ENCODE results near the gene SLC49A4. TPM values are rescaled to one million over a fixed set of nuclear protein-coding genes. Genes with fewer than 3 reads are reported as not detected.

SLC49A4 gene
- total RNA-seq, 1 donor from 2014 or later = 18.0 TPM

DNA sequence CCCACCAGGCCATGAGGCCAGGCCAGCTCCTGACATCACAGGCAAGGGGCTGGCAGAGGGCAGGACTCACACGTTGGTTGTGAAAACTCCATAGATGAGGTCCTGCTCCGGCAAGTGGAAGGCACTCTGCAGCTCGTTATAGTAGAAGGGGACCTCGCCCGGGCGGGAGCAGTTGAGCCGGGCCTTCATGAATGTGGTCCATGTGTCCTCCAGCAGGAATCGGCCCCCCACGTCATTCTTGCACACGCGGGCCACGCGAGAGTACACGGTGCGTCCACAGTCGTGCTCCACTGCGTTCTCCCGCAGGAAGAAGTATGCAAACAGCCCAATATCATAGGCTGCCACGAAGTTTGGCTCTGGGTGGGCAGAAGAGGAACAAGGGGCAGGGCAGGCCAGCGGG is 131.5 kb downstream of the SLC49A4 start:
- Histone ChIP-seq H3K79me2 (ENCODE audit: insufficient read depth, low read length) (no peaks in the 10 kb centered on the region), H3K9me3 (ENCODE audit: insufficient read depth, low read depth, low read length) (no peaks in the 10 kb centered on the region), H4K20me1 (ENCODE audit: insufficient read depth, low read length) (no peaks in the 10 kb centered on the region), H3K4me2 (ENCODE audit: low read length) (no peak overlapping the region), H3K4me1 (ENCODE audit: insufficient read depth, low read length) (no peaks in the 10 kb centered on the region), H3K27me3 (ENCODE audit: insufficient read depth, low read length) (peaks cover 31% of the 10 kb centered on the region), H2AFZ (ENCODE audit: low read depth, low read length) (no peak overlapping the region), H3K36me3 (ENCODE audit: insufficient read depth, low read length) (no peaks in the 10 kb centered on the region), H3K9ac (ENCODE audit: low read length) (no peak overlapping the region), H3K27ac (ENCODE audit: low read depth, low read length) (no peak overlapping the region), H3K4me3 (ENCODE audit: insufficient read depth, low read depth, low read length) (no peak overlapping the region)
- H3K36me3 Mint-ChIP-seq (ENCODE audit: low read depth, unreplicated experiment) = no peaks in the 10 kb centered on the region
- peaks cover 29% of the 10 kb centered on the region for H3K27me3 Mint-ChIP-seq (ENCODE audit: low read depth, unreplicated experiment)
- TF ChIP-seq, protein P1, sequence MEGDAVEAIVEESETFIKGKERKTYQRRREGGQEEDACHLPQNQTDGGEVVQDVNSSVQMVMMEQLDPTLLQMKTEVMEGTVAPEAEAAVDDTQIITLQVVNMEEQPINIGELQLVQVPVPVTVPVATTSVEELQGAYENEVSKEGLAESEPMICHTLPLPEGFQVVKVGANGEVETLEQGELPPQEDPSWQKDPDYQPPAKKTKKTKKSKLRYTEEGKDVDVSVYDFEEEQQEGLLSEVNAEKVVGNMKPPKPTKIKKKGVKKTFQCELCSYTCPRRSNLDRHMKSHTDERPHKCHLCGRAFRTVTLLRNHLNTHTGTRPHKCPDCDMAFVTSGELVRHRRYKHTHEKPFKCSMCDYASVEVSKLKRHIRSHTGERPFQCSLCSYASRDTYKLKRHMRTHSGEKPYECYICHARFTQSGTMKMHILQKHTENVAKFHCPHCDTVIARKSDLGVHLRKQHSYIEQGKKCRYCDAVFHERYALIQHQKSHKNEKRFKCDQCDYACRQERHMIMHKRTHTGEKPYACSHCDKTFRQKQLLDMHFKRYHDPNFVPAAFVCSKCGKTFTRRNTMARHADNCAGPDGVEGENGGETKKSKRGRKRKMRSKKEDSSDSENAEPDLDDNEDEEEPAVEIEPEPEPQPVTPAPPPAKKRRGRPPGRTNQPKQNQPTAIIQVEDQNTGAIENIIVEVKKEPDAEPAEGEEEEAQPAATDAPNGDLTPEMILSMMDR (IDR thresholded peaks at IDR 0.05; ENCODE audit: insufficient read depth, low read depth, low read length) = no peak
- no peak for TF ChIP-seq EZH2 (IDR thresholded peaks at IDR 0.05; ENCODE audit: insufficient read depth, low read length)
- H3K27ac Mint-ChIP-seq (ENCODE audit: unreplicated experiment) = no peak overlapping the region
- FAIRE-seq (no peak), DNase-seq (ENCODE audit: low read depth) (no peak)
- H3K9me3 Mint-ChIP-seq (ENCODE audit: unreplicated experiment) = no peaks in the 10 kb centered on the region
- H3K4me1 Mint-ChIP-seq (ENCODE audit: low read depth, unreplicated experiment) = no peaks in the 10 kb centered on the region
- H3K4me3 Mint-ChIP-seq (ENCODE audit: unreplicated experiment) = no peak overlapping the region

DNA sequence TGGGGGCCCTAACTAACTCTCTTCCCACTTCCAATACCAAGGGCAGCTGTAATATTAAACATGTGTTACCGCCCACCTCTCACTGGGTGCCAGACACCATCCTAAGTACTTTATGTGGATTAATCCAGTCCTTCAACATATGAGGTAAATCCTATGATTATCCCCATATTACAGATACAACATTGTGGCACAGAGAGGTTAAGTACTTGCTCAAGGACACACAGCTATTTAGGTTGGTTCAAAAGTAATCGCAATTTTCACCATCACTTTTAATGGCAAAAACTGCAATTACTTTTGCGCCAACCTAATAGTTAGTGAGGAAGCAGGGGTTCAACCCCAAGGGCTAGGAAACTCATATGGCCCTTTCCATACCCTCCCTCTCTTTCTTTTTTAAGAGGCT is 131.9 kb downstream of the SLC49A4 start:
- no peak overlapping the region for H3K4me2 ChIP-seq (ENCODE audit: low read length)
- DNase-seq (ENCODE audit: low read depth) = no peak
- no peak overlapping the region for H3K4me3 Mint-ChIP-seq (ENCODE audit: unreplicated experiment)
- H3K27me3 Mint-ChIP-seq (ENCODE audit: low read depth, unreplicated experiment) = peaks cover 28% of the 10 kb centered on the region
- H3K27ac Mint-ChIP-seq (ENCODE audit: unreplicated experiment) = no peak overlapping the region
- H3K36me3 ChIP-seq (ENCODE audit: insufficient read depth, low read length) = no peaks in the 10 kb centered on the region
- no peak overlapping the region for H2AFZ ChIP-seq (ENCODE audit: low read depth, low read length)
- FAIRE-seq = no peak
- no peak overlapping the region for H3K9ac ChIP-seq (ENCODE audit: low read length)
- no peaks in the 10 kb centered on the region for H3K9me3 ChIP-seq (ENCODE audit: insufficient read depth, low read depth, low read length)
- no peak overlapping the region for H3K27ac ChIP-seq (ENCODE audit: low read depth, low read length)
- H3K36me3 Mint-ChIP-seq (ENCODE audit: low read depth, unreplicated experiment) = no peaks in the 10 kb centered on the region
- H3K4me3 ChIP-seq (ENCODE audit: insufficient read depth, low read depth, low read length) = no peak overlapping the region
- no peaks in the 10 kb centered on the region for H3K9me3 Mint-ChIP-seq (ENCODE audit: unreplicated experiment)
- H3K79me2 ChIP-seq (ENCODE audit: insufficient read depth, low read length) = no peaks in the 10 kb centered on the region
- H4K20me1 ChIP-seq (ENCODE audit: insufficient read depth, low read length) = no peaks in the 10 kb centered on the region
- no peaks in the 10 kb centered on the region for H3K4me1 ChIP-seq (ENCODE audit: insufficient read depth, low read length)
- peaks cover 4% of the 10 kb centered on the region for H3K4me1 Mint-ChIP-seq (ENCODE audit: low read depth, unreplicated experiment)
- peaks cover 26% of the 10 kb centered on the region for H3K27me3 ChIP-seq (ENCODE audit: insufficient read depth, low read length)
- TF ChIP-seq, protein P1 (IDR thresholded peaks at IDR 0.05; ENCODE audit: insufficient read depth, low read depth, low read length) = no peak
- no peak for TF ChIP-seq EZH2 (IDR thresholded peaks at IDR 0.05; ENCODE audit: insufficient read depth, low read length)

DNA sequence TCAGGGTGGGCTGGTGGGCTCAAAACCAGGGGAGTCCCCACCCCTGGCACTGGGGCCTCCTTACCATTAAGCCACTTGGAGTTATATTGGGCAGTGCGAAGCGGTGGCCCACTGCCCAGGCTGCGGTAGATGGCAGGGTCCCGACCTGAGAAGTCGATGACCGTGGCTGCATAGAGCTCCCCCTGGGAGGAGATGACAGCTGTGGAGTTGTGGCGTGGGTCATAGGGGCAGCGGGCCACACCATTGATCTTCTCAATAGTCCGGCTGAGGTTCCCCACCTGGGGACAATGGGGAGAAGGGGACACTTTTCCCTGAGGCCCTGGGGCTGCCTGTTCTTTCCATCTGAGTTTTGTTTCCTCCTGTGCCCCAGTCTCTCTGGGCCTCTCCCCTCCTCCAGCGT is 132.9 kb downstream of the SLC49A4 start:
- H3K36me3 Mint-ChIP-seq (ENCODE audit: low read depth, unreplicated experiment) = no peaks in the 10 kb centered on the region
- no peak overlapping the region for H3K27ac Mint-ChIP-seq (ENCODE audit: unreplicated experiment)
- H3K4me1 Mint-ChIP-seq (ENCODE audit: low read depth, unreplicated experiment) = peaks cover 7% of the 10 kb centered on the region
- H3K9me3 ChIP-seq (ENCODE audit: insufficient read depth, low read depth, low read length) = no peaks in the 10 kb centered on the region
- no peak overlapping the region for H3K4me3 ChIP-seq (ENCODE audit: insufficient read depth, low read depth, low read length)
- H3K4me1 ChIP-seq (ENCODE audit: insufficient read depth, low read length) = no peaks in the 10 kb centered on the region
- no peaks in the 10 kb centered on the region for H3K9me3 Mint-ChIP-seq (ENCODE audit: unreplicated experiment)
- FAIRE-seq = no peak
- H3K4me2 ChIP-seq (ENCODE audit: low read length) = no peak overlapping the region
- peaks cover 26% of the 10 kb centered on the region for H3K27me3 ChIP-seq (ENCODE audit: insufficient read depth, low read length)
- H3K9ac ChIP-seq (ENCODE audit: low read length) = no peak overlapping the region
- no peaks in the 10 kb centered on the region for H3K36me3 ChIP-seq (ENCODE audit: insufficient read depth, low read length)
- H3K27me3 Mint-ChIP-seq (ENCODE audit: low read depth, unreplicated experiment) = peaks cover 27% of the 10 kb centered on the region
- DNase-seq (ENCODE audit: low read depth) = no peak
- H3K79me2 ChIP-seq (ENCODE audit: insufficient read depth, low read length) = no peaks in the 10 kb centered on the region
- no peak overlapping the region for H2AFZ ChIP-seq (ENCODE audit: low read depth, low read length)
- no peak overlapping the region for H3K4me3 Mint-ChIP-seq (ENCODE audit: unreplicated experiment)
- no peak overlapping the region for H3K27ac ChIP-seq (ENCODE audit: low read depth, low read length)
- TF ChIP-seq, protein P1 (IDR thresholded peaks at IDR 0.05; ENCODE audit: insufficient read depth, low read depth, low read length) = no peak
- no peak for TF ChIP-seq EZH2 (IDR thresholded peaks at IDR 0.05; ENCODE audit: insufficient read depth, low read length)
- H4K20me1 ChIP-seq (ENCODE audit: insufficient read depth, low read length) = no peaks in the 10 kb centered on the region
